GM23338 (cell line): ENCODE results near the gene CACNA1C. TPM values are rescaled to one million over a fixed set of nuclear protein-coding genes. Genes with fewer than 3 reads are reported as not detected.

ENCODE experiments used
- ATAC-seq: fragments of 200-7000 bp; cut with Tn5 transposase; 3 replicates; pipeline ENCODE4 v1.9.1; 2020
- DNase-seq: peaks from one replicate; pipeline ENCODE4 v3.0.0-alpha.2; 2015; ENCODE audit warnings: low spot score
- H2AFZ ChIP-seq: fragments of 200-600 bp; sonication (generic); 2 replicates; pipeline ENCODE4 v1.8.0; 2016; ENCODE audit warnings: antibody characterized with exemption, mild to moderate bottlenecking, moderate library complexity
- H3F3A ChIP-seq: fragments of 200-600 bp; sonication (generic); replicated peaks from 2 replicates; pipeline ENCODE4 v1.8.0; 2017; ENCODE audit warnings: antibody characterized with exemption, mixed run types, low read depth
- H3K27ac ChIP-seq: fragments of 200-600 bp; sonication (generic); 2 replicates; pipeline ENCODE4 v1.6.1; 2016; ENCODE audit warnings: low read depth
- H3K27me3 ChIP-seq: fragments of 200-600 bp; sonication (generic); 2 replicates; pipeline ENCODE4 v1.8.0; 2016; ENCODE audit warnings: mild to moderate bottlenecking, mixed run types, moderate library complexity; ENCODE audit not compliant: insufficient read depth
- H3K36me3 ChIP-seq: fragments of 200-600 bp; sonication (generic); 2 replicates; pipeline ENCODE4 v1.8.0; 2016; ENCODE audit warnings: mild to moderate bottlenecking; ENCODE audit not compliant: insufficient read depth
- H3K4me1 ChIP-seq: fragments of 200-600 bp; sonication (generic); 2 replicates; pipeline ENCODE4 v1.8.0; 2016; ENCODE audit warnings: mild to moderate bottlenecking, moderate library complexity; ENCODE audit not compliant: insufficient read depth
- H3K4me2 ChIP-seq: fragments of 200-600 bp; sonication (generic); 2 replicates; pipeline ENCODE4 v1.7.1; 2017; ENCODE audit warnings: mixed run types
- H3K4me3 ChIP-seq: fragments of 200-600 bp; sonication (generic); 2 replicates; pipeline ENCODE4 v1.6.1; 2016; ENCODE audit warnings: mixed run types
- H3K79me2 ChIP-seq: fragments of 200-600 bp; sonication (generic); replicated peaks from 2 replicates; pipeline ENCODE4 v1.8.0; 2017; ENCODE audit warnings: mild to moderate bottlenecking; ENCODE audit not compliant: insufficient read depth
- H3K9me2 ChIP-seq: fragments of 200-600 bp; sonication (generic); 2 replicates; pipeline ENCODE4 v1.8.0; 2017; ENCODE audit not compliant: insufficient read depth
- H4K20me1 ChIP-seq: fragments of 200-600 bp; sonication (generic); replicated peaks from 2 replicates; pipeline ENCODE4 v1.8.0; 2017; ENCODE audit warnings: mild to moderate bottlenecking; ENCODE audit not compliant: insufficient read depth
- H3K27ac Mint-ChIP-seq: 2 replicates; pipeline ENCODE4 v1.8.0; 2020; ENCODE audit warnings: inconsistent platforms, mild to moderate bottlenecking, moderate library complexity, mixed read lengths
- H3K27me3 Mint-ChIP-seq: 3 replicates; pipeline ENCODE4 v1.8.0; 2022; ENCODE audit warnings: low read depth, mild to moderate bottlenecking, moderate library complexity, mixed read lengths, inconsistent platforms; ENCODE audit not compliant: insufficient read depth, poor library complexity
- H3K36me3 Mint-ChIP-seq: 3 replicates; pipeline ENCODE4 v1.8.0; 2021; ENCODE audit warnings: low read depth, mild to moderate bottlenecking, inconsistent platforms, moderate library complexity, mixed read lengths
- H3K4me1 Mint-ChIP-seq: 3 replicates; pipeline ENCODE4 v1.8.0; 2020; ENCODE audit warnings: mild to moderate bottlenecking, inconsistent platforms, mixed read lengths
- H3K4me3 Mint-ChIP-seq: 3 replicates; pipeline ENCODE4 v1.8.0; 2021; ENCODE audit warnings: moderate library complexity, mild to moderate bottlenecking, inconsistent platforms, mixed read lengths
- H3K9me3 Mint-ChIP-seq: 3 replicates; pipeline ENCODE4 v1.8.0; 2020; ENCODE audit warnings: moderate library complexity, mild to moderate bottlenecking, inconsistent platforms, mixed read lengths
- CREB1 ChIP-seq: fragments of 250-450 bp; sonication (Bioruptor Pico); IDR thresholded peaks from 2 replicates; pipeline ENCODE4 v1.5.0; 2020; ENCODE audit warnings: low read depth, mild to moderate bottlenecking, moderate library complexity
- CTCF ChIP-seq, 2 experiments: fragments of 200-600 bp in 1 of 2; sonication (generic) in 1 of 2; conservative IDR thresholded peaks; 2 replicates each; pipeline versions ENCODE4 v1.5.1 to v1.6.1; 2016 to 2017; ENCODE audit warnings: antibody characterized with exemption in 2 of 2, low read depth in 2 of 2, mild to moderate bottlenecking in 2 of 2, moderate library complexity in 1 of 2
- ETS1 ChIP-seq: IDR thresholded peaks from 2 replicates; pipeline ENCODE4 v1.6.1; 2016; ENCODE audit warnings: antibody characterized with exemption
- EZH2 ChIP-seq: fragments of 200-600 bp; sonication (generic); IDR thresholded peaks from one replicate; pipeline ENCODE4 v1.8.0; 2017; ENCODE audit warnings: antibody characterized with exemption, mild to moderate bottlenecking, low read depth; ENCODE audit not compliant: unreplicated experiment
- EZH2phosphoT487 ChIP-seq: fragments of 200-600 bp; sonication (generic); IDR thresholded peaks from one replicate; pipeline ENCODE4 v1.8.1; 2018; ENCODE audit warnings: antibody characterized with exemption; ENCODE audit not compliant: unreplicated experiment
- JUNB ChIP-seq: IDR thresholded peaks from one replicate; pipeline ENCODE4 v1.6.1; 2016; ENCODE audit warnings: antibody characterized with exemption; ENCODE audit not compliant: unreplicated experiment
- NANOG ChIP-seq: IDR thresholded peaks from 2 replicates; pipeline ENCODE4 v1.6.1; 2016; ENCODE audit warnings: antibody characterized with exemption, borderline replicate concordance
- POLR2AphosphoS5 ChIP-seq: IDR thresholded peaks from 2 replicates; pipeline ENCODE4 v1.6.1; 2016; ENCODE audit warnings: antibody characterized with exemption, low read depth
- REST ChIP-seq: IDR thresholded peaks from one replicate; pipeline ENCODE4 v1.6.1; 2018; ENCODE audit warnings: antibody characterized with exemption; ENCODE audit not compliant: unreplicated experiment
- STAT1 ChIP-seq: IDR thresholded peaks from one replicate; pipeline ENCODE4 v1.6.1; 2016; ENCODE audit warnings: antibody characterized with exemption; ENCODE audit not compliant: unreplicated experiment
- ZNF114 ChIP-seq: fragments of 250-450 bp; sonication (Bioruptor Pico); IDR thresholded peaks from 2 replicates; pipeline ENCODE4 v1.5.0; 2020; ENCODE audit warnings: mild to moderate bottlenecking, moderate library complexity
- ZNF331 ChIP-seq: fragments of 250-450 bp; sonication (Bioruptor Pico); IDR thresholded peaks from 2 replicates; pipeline ENCODE4 v1.5.0; 2020; ENCODE audit warnings: low read depth, mild to moderate bottlenecking, moderate library complexity
- ZNF462 ChIP-seq: fragments of 250-450 bp; sonication (Bioruptor Pico); IDR thresholded peaks from 2 replicates; pipeline ENCODE4 v1.5.0; 2020; ENCODE audit warnings: mild to moderate bottlenecking, moderate library complexity
- polyA plus RNA-seq: library from polyadenylated mRNA; unstranded; fragments of >200 nt; fragmentation: Nextera tagmentation; extraction: Ambion mirVana; gene quantifications from 2 replicates; pipeline ENCODE4 v1.2.1, GENCODE V29; 2016
- total RNA-seq: library from RNA; depleted of rRNA; stranded (reverse); fragments of >200 nt; shearing (Covaris generic); gene quantifications from 2 replicates; pipeline ENCODE4 v1.2.3, GENCODE V29; 2014

The CACNA1C gene
- total and polyA plus RNA-seq, 2 experiments from 2014 or later, result 0.78 to 2.1 TPM

- no peaks in the 10 kb centered on the region for H3K36me3 Mint-ChIP-seq
- H3K27ac ChIP-seq, result no peak overlapping the region
- no peak overlapping the region for H3K4me3 Mint-ChIP-seq
- peaks cover 52% of the 10 kb centered on the region for H3K4me1 Mint-ChIP-seq
- H3K9me3 Mint-ChIP-seq, result no peaks in the 10 kb centered on the region
- no peak overlapping the region for H3K27ac Mint-ChIP-seq
- ATAC-seq (no peak), DNase-seq (no peak)
- no peaks in the 10 kb centered on the region for H3K79me2 ChIP-seq
- no peak overlapping the region for H2AFZ ChIP-seq
- no peaks in the 10 kb centered on the region for H4K20me1 ChIP-seq
- peaks cover 39% of the 10 kb centered on the region for H3K4me1 ChIP-seq
- H3K27me3 Mint-ChIP-seq, result peaks cover 4% of the 10 kb centered on the region
- no peak for TF ChIP-seq EZH2phosphoT487
- TF ChIP-seq ZNF114 (CRISPR knock-in tag), result no peak
- no peak for TF ChIP-seq ZNF331 (CRISPR knock-in tag)
- no peak for TF ChIP-seq ETS1
- no peak for TF ChIP-seq REST
- TF ChIP-seq STAT1, result no peak
- no peak for TF ChIP-seq NANOG
- TF ChIP-seq EZH2, result no peak
- no peak for TF ChIP-seq CTCF (conservative IDR thresholded peaks at IDR 0.05; ENCODE audit: low read depth in 2 of 2)
- no peak for TF ChIP-seq POLR2AphosphoS5
- TF ChIP-seq JUNB, result no peak
- no peak for TF ChIP-seq CREB1
- no peak for TF ChIP-seq ZNF462
- H3K4me3 ChIP-seq, result no peak overlapping the region
- no peaks in the 10 kb centered on the region for H3K27me3 ChIP-seq
- no peak overlapping the region for H3K4me2 ChIP-seq
- no peaks in the 10 kb centered on the region for H3K9me2 ChIP-seq
- H3K36me3 ChIP-seq, result no peaks in the 10 kb centered on the region
- no peaks in the 10 kb centered on the region for H3F3A ChIP-seq
Measured at GRCh38 chr12:2014231-2014630, 38.6 kb upstream of the CACNA1C start.
